H1 (cell line): Measurements from ENCODE around the gene ASTN2. TPM values are rescaled to one million over a fixed set of nuclear protein-coding genes. Genes with fewer than 3 reads are reported as not detected.

Experiments used
- CTCF ChIA-PET: fragments of 300-600 bp; sonication (Branson Sonifier 250); formaldehyde crosslinking; loops from one replicate; lab custom pipeline; 2021; ENCODE audit not compliant: partially characterized antibody; lab: Charles Lee
- POLR2A ChIA-PET: fragments of 300-600 bp; sonication (Branson Sonifier 250); formaldehyde crosslinking; loops from one replicate; lab custom pipeline; 2021; ENCODE audit warnings: inconsistent platforms; ENCODE audit not compliant: partially characterized antibody; lab: Charles Lee
- DNase-seq, 2 experiments: peaks; one replicate each; pipeline versions ENCODE4 v3.0.0 to v3.0.0-alpha.2; 2010 to 2022; ENCODE audit warnings: low spot score in 2 of 2, low read depth in 1 of 2, mixed read lengths in 1 of 2
- FAIRE-seq: peaks from 2 replicates; lab custom pipeline; 2011; peaks lifted over from hg19 to GRCh38; lab: Jason Lieb, UNC
- H2AFZ ChIP-seq: 2 replicates; pipeline ENCODE4 v1.8.1; 2012; ENCODE audit warnings: low read length, inconsistent platforms
- H2AK5ac ChIP-seq: 2 replicates; pipeline ENCODE4 v1.6.1; 2013; ENCODE audit warnings: low read depth, low read length
- H2BK120ac ChIP-seq: replicated peaks from 2 replicates; pipeline ENCODE3; 2013; ENCODE audit warnings: low read depth, low read length, inconsistent platforms
- H2BK12ac ChIP-seq: 2 replicates; pipeline ENCODE4 v1.6.1; 2013; ENCODE audit warnings: low read depth, low read length
- H2BK15ac ChIP-seq: 2 replicates; pipeline ENCODE4 v1.6.1; 2013; ENCODE audit warnings: low read length
- H2BK20ac ChIP-seq: 2 replicates; pipeline ENCODE4 v1.6.1; 2013; ENCODE audit warnings: low read length
- H2BK5ac ChIP-seq: 2 replicates; pipeline ENCODE4 v1.6.1; 2013; ENCODE audit warnings: low read depth, low read length
- H3K14ac ChIP-seq: 2 replicates; pipeline ENCODE4 v1.6.1; 2013; ENCODE audit warnings: inconsistent platforms; ENCODE audit not compliant: insufficient read length
- H3K18ac ChIP-seq: 2 replicates; pipeline ENCODE4 v1.6.1; 2013; ENCODE audit warnings: low read length; ENCODE audit errors: extremely low read depth
- H3K23ac ChIP-seq: 2 replicates; pipeline ENCODE4 v1.6.1; 2013; ENCODE audit warnings: inconsistent platforms; ENCODE audit not compliant: insufficient read length
- H3K23me2 ChIP-seq: 2 replicates; pipeline ENCODE4 v1.6.1; 2013; ENCODE audit warnings: low read depth, low read length
- H3K27ac ChIP-seq: 2 replicates; pipeline ENCODE4 v1.6.1; 2011; ENCODE audit warnings: low read depth, low read length, inconsistent platforms
- H3K27me3 ChIP-seq, 4 experiments: replicated peaks in 1 of 4; 1 replicate in 1 of 4; 2 replicates in 3 of 4; pipeline versions ENCODE4 v1.6.1 to v1.8.1; 2011 to 2013; ENCODE audit warnings: low read length in 3 of 4, mild to moderate bottlenecking in 3 of 4, inconsistent platforms in 2 of 4, mixed read lengths in 2 of 4, moderate library complexity in 1 of 4; ENCODE audit not compliant: control insufficient read depth in 3 of 4, insufficient read depth in 3 of 4; ENCODE audit errors: extremely low read depth in 1 of 4
- H3K36me3 ChIP-seq, 4 experiments: 2 replicates each; pipeline versions ENCODE4 v1.6.1 to v1.8.1; 2011 to 2013; ENCODE audit warnings: mild to moderate bottlenecking in 4 of 4, low read length in 3 of 4, moderate library complexity in 2 of 4, control low read depth in 1 of 4, inconsistent platforms in 1 of 4; ENCODE audit not compliant: insufficient read depth in 4 of 4, control insufficient read depth in 2 of 4
- H3K4ac ChIP-seq: replicated peaks from 2 replicates; pipeline ENCODE3; 2013; ENCODE audit warnings: low read length, low read depth, mixed read lengths, inconsistent platforms; ENCODE audit not compliant: insufficient read length
- H3K4me1 ChIP-seq, 4 experiments: replicated peaks in 1 of 4; 1 replicate in 1 of 4; 2 replicates in 3 of 4; pipeline versions ENCODE4 v1.6.1 to v1.8.1; 2011 to 2013; ENCODE audit warnings: low read length in 3 of 4, inconsistent platforms in 2 of 4, mixed read lengths in 1 of 4; ENCODE audit not compliant: insufficient read depth in 4 of 4, control insufficient read depth in 3 of 4
- H3K4me2 ChIP-seq, 2 experiments: 2 replicates each; pipeline versions ENCODE4 v1.6.1 to v1.8.1; 2011 to 2013; ENCODE audit warnings: low read depth in 2 of 2, low read length in 2 of 2, control low read depth in 1 of 2, inconsistent platforms in 1 of 2, mild to moderate bottlenecking in 1 of 2; ENCODE audit not compliant: insufficient read depth in 1 of 2
- H3K4me3 ChIP-seq, 4 experiments: fragments of 200-600, 300-600 bp in 1 of 4; sonication (generic), shearing (Covaris generic), sonication (Bioruptor Twin) in 1 of 4; 2 replicates each; pipeline versions ENCODE4 v1.5.1 to v1.8.1; 2011 to 2016; ENCODE audit warnings: low read length in 4 of 4, low read depth in 3 of 4, control low read depth in 2 of 4, inconsistent platforms in 2 of 4, mild to moderate bottlenecking in 2 of 4, mixed read lengths in 1 of 4, moderate library complexity in 1 of 4; ENCODE audit not compliant: insufficient read depth in 2 of 4; ENCODE audit errors: extremely low read depth in 1 of 4
- H3K56ac ChIP-seq: replicated peaks from 2 replicates; pipeline ENCODE3; 2013; ENCODE audit warnings: low read depth, mild to moderate bottlenecking, mixed read lengths, low read length, inconsistent platforms; ENCODE audit not compliant: insufficient read length
- H3K79me1 ChIP-seq: 2 replicates; pipeline ENCODE4 v1.6.1; 2013; ENCODE audit warnings: low read depth, low read length, control low read depth
- H3K79me2 ChIP-seq, 2 experiments: 2 replicates each; pipeline versions ENCODE4 v1.6.1 to v1.8.1; 2012 to 2013; ENCODE audit warnings: low read length in 2 of 2, mild to moderate bottlenecking in 2 of 2, inconsistent platforms in 1 of 2; ENCODE audit not compliant: insufficient read depth in 2 of 2, control insufficient read depth in 1 of 2
- H3K9ac ChIP-seq, 4 experiments: replicated peaks in 1 of 4; 1 replicate in 1 of 4; 2 replicates in 3 of 4; pipeline versions ENCODE4 v1.6.1 to v1.8.1; 2011 to 2013; ENCODE audit warnings: low read depth in 3 of 4, low read length in 3 of 4, control low read depth in 2 of 4, mild to moderate bottlenecking in 2 of 4, moderate library complexity in 2 of 4, inconsistent platforms in 1 of 4; ENCODE audit errors: extremely low read depth in 1 of 4
- H3K9me3 ChIP-seq, 2 experiments: 2 replicates each; pipeline versions ENCODE4 v1.6.1 to v1.8.1; 2012 to 2013; ENCODE audit warnings: mild to moderate bottlenecking in 2 of 2, moderate library complexity in 2 of 2, control low read depth in 1 of 2, inconsistent platforms in 1 of 2, low read depth in 1 of 2, low read length in 1 of 2, mixed read lengths in 1 of 2; ENCODE audit not compliant: insufficient read depth in 2 of 2
- H4K20me1 ChIP-seq, 2 experiments: replicated peaks in 1 of 2; 2 replicates each; pipeline versions ENCODE3 to v1.8.1; 2011 to 2013; ENCODE audit warnings: inconsistent platforms in 2 of 2, low read length in 2 of 2, mild to moderate bottlenecking in 1 of 2; ENCODE audit not compliant: insufficient read depth in 2 of 2, control insufficient read depth in 1 of 2
- H4K5ac ChIP-seq: 2 replicates; pipeline ENCODE4 v1.6.1; 2013; ENCODE audit warnings: low read length, low read depth, mixed read lengths, inconsistent platforms; ENCODE audit not compliant: insufficient read length
- H4K8ac ChIP-seq: 2 replicates; pipeline ENCODE4 v1.8.0; 2013; ENCODE audit warnings: mild to moderate bottlenecking, moderate library complexity, low read length, inconsistent platforms; ENCODE audit not compliant: insufficient read depth; ENCODE audit errors: extremely low read depth
- H4K91ac ChIP-seq: replicated peaks from 2 replicates; pipeline ENCODE3; 2013; ENCODE audit warnings: low read length, mixed read lengths, inconsistent platforms; ENCODE audit not compliant: insufficient read length
- SIX5 ChIP-seq: IDR thresholded peaks from 2 replicates; pipeline ENCODE4 v1.6.1; 2011; ENCODE audit warnings: mild to moderate bottlenecking, low read depth, low read length
- SRF ChIP-seq: IDR thresholded peaks from 2 replicates; pipeline ENCODE4 v1.6.1; 2011; ENCODE audit warnings: mild to moderate bottlenecking, low read depth, low read length, moderate library complexity
- WGBS, 2 experiments: shearing (Covaris generic) in 1 of 2; methylation state at CpG; one replicate each; pipeline versions ENCODE4 v1.1.6 to v1.1.7; 2013 to 2015; ENCODE audit warnings: low lambda C conversion rate in 2 of 2, mixed read lengths in 2 of 2, inconsistent platforms in 1 of 2, low coverage in 1 of 2, missing lambda C conversion rate in 1 of 2; ENCODE audit not compliant: insufficient replicate concordance in 2 of 2, insufficient coverage in 1 of 2, insufficient read length in 1 of 2; ENCODE audit errors: extremely low coverage in 1 of 2, missing lambda C conversion rate in 1 of 2; 5-methylcytosine and 5-hydroxymethylcytosine counted together
- polyA plus RNA-seq, 7 experiments: library from polyadenylated mRNA; depleted of rRNA in 3 of 7; stranded (reverse) in 5 of 7; unstranded in 2 of 7; fragments of >200 nt in 5 of 7; fragments of 200-250 nt in 2 of 7; gene quantifications; 1 replicate in 5 of 7; 2 replicates in 1 of 7; 4 replicates in 1 of 7; pipeline versions ENCODE4 v1.2.1 to v1.2.3, GENCODE V29; 2011 to 2013; ENCODE audit warnings: missing spikeins in 2 of 7, mixed read lengths in 2 of 7
- total RNA-seq: library from RNA; stranded (reverse); fragmentation: NEBNext Ultra II Directional; extraction: Animal tissue kit (Norgen Biotek cat#: 25700); gene quantifications from 2 replicates; pipeline ENCODE4 v1.2.1, GENCODE V29; 2021
- TF ChIP-seq, protein P1 (sequence below), 3 experiments: IDR thresholded peaks; 1 replicate in 2 of 3; 2 replicates in 1 of 3; pipeline versions ENCODE4 v1.5.1 to v1.6.1; 2011; ENCODE audit warnings: low read length in 3 of 3, mild to moderate bottlenecking in 3 of 3, inconsistent platforms in 2 of 3, low read depth in 1 of 3, moderate library complexity in 1 of 3; ENCODE audit not compliant: insufficient read depth in 1 of 3; ENCODE audit errors: control extremely low read depth in 1 of 3

The ASTN2 gene
- total and polyA plus RNA-seq, 2 of the 8 experiments (the other 6 are each of a cell fraction or from before 2014, with no cell fraction given), result 8.2 to 13.7 TPM

DNA sequence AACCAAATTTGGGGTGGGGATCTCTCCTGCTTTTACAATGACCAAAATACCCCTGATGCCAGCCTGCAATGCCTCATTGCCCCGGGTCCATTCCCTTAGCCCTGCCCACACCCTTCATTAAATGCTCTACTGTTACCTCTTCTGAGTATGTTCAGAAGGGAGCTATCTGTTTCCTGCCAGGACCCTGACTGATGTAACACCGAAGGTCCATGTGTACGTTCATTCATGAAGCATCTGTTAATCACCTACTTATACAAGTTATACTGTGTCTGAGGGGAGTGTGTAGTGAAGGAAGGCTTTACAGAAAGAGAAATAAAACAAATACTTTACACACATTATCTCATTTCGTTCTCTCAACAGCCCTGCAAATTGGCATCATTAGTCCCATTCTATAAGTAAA lies 51.9 kb downstream of the ASTN2 start:
- H3K4ac ChIP-seq, result no peak overlapping the region
- DNase-seq (no peak), FAIRE-seq (no peak)
- WGBS, 2 experiments, result 88% methylated on average over 4 of the region's 4 CpGs; no CpG with 5 or more reads in 1 of the 2 experiments
- no peak overlapping the region for H2BK20ac ChIP-seq
- no peak overlapping the region for H4K91ac ChIP-seq
- no peak overlapping the region for H3K27ac ChIP-seq
- no peaks in the 10 kb centered on the region for H3K79me1 ChIP-seq
- no peak overlapping the region for H2BK15ac ChIP-seq
- H4K20me1 ChIP-seq, result no peaks in the 10 kb centered on the region
- no peaks in the 10 kb centered on the region for H3K27me3 ChIP-seq
- H3K4me2 ChIP-seq, result no peak overlapping the region
- no peak overlapping the region for H3K14ac ChIP-seq
- H3K18ac ChIP-seq, result no peak overlapping the region
- no peak overlapping the region for H2AK5ac ChIP-seq
- H3K56ac ChIP-seq, result no peak overlapping the region
- ChIA-PET CTCF (no interaction called here), POLR2A (no interaction called here)
- no peaks in the 10 kb centered on the region; the same call in 1 of the 2 replicates for H3K23me2 ChIP-seq
- H4K5ac ChIP-seq, result no peak overlapping the region
- no peaks in the 10 kb centered on the region for H3K79me2 ChIP-seq
- no peak overlapping the region for H2AFZ ChIP-seq
- H3K4me3 ChIP-seq, result no peak overlapping the region
- H3K23ac ChIP-seq, result no peak overlapping the region
- no peak overlapping the region for H2BK12ac ChIP-seq
- H3K9ac ChIP-seq, result no peak overlapping the region
- H2BK120ac ChIP-seq, result no peak overlapping the region
- H2BK5ac ChIP-seq, result no peak overlapping the region
- H3K36me3 ChIP-seq, result no peaks in the 10 kb centered on the region
- no peak overlapping the region for H4K8ac ChIP-seq
- H3K4me1 ChIP-seq, result no peaks in the 10 kb centered on the region
- no peaks in the 10 kb centered on the region for H3K9me3 ChIP-seq
- TF ChIP-seq SIX5, result no peak
- no peak for TF ChIP-seq SRF
- TF ChIP-seq, protein P1, sequence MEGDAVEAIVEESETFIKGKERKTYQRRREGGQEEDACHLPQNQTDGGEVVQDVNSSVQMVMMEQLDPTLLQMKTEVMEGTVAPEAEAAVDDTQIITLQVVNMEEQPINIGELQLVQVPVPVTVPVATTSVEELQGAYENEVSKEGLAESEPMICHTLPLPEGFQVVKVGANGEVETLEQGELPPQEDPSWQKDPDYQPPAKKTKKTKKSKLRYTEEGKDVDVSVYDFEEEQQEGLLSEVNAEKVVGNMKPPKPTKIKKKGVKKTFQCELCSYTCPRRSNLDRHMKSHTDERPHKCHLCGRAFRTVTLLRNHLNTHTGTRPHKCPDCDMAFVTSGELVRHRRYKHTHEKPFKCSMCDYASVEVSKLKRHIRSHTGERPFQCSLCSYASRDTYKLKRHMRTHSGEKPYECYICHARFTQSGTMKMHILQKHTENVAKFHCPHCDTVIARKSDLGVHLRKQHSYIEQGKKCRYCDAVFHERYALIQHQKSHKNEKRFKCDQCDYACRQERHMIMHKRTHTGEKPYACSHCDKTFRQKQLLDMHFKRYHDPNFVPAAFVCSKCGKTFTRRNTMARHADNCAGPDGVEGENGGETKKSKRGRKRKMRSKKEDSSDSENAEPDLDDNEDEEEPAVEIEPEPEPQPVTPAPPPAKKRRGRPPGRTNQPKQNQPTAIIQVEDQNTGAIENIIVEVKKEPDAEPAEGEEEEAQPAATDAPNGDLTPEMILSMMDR (IDR thresholded peaks at IDR 0.05; ENCODE audit: control extremely low read depth in 1 of 3, insufficient read depth in 1 of 3, low read depth in 1 of 3, low read length in 3 of 3), result no peak
